Neuronal stem cell (in vitro differentiated cells): Measurements from ENCODE around the gene C9orf78.
A peak's percentile ranks its signal among the peaks of the same experiment; 100 is the strongest.

Experiments used
- DNase-seq: peaks from one replicate; pipeline ENCODE4 v3.0.0-alpha.2; 2013; ENCODE audit warnings: low spot score
- H2AFZ ChIP-seq: one replicate; pipeline ENCODE4 v1.6.1; 2013; ENCODE audit warnings: mild to moderate bottlenecking, low read length, inconsistent platforms
- H2AK5ac ChIP-seq: 2 replicates; pipeline ENCODE4 v1.6.1; 2013; ENCODE audit warnings: low read depth, mild to moderate bottlenecking, inconsistent platforms, low read length, moderate library complexity, mixed read lengths
- H2BK120ac ChIP-seq: 2 replicates; pipeline ENCODE4 v1.6.1; 2013; ENCODE audit warnings: low read depth, mild to moderate bottlenecking, inconsistent platforms, low read length, moderate library complexity, mixed read lengths
- H2BK12ac ChIP-seq: one replicate; pipeline ENCODE4 v1.6.1; 2013; ENCODE audit warnings: low read length, inconsistent platforms
- H2BK15ac ChIP-seq: 2 replicates; pipeline ENCODE4 v1.6.1; 2013; ENCODE audit warnings: mild to moderate bottlenecking, low read length, inconsistent platforms, mixed read lengths
- H2BK5ac ChIP-seq: one replicate; pipeline ENCODE4 v1.6.1; 2013; ENCODE audit warnings: inconsistent platforms, mild to moderate bottlenecking, low read length, moderate library complexity
- H3K14ac ChIP-seq: one replicate; pipeline ENCODE4 v1.6.1; 2013; ENCODE audit warnings: low read length, inconsistent platforms
- H3K18ac ChIP-seq: 2 replicates; pipeline ENCODE4 v1.6.1; 2013; ENCODE audit warnings: low read length, inconsistent platforms
- H3K23ac ChIP-seq: 2 replicates; pipeline ENCODE4 v1.6.1; 2013; ENCODE audit warnings: low read depth, mild to moderate bottlenecking, mixed read lengths, low read length, inconsistent platforms; ENCODE audit not compliant: poor library complexity
- H3K27ac ChIP-seq: replicated peaks from 3 replicates; pipeline ENCODE4 v1.5.1; 2013; ENCODE audit warnings: low read length, inconsistent platforms
- H3K27me3 ChIP-seq, 3 experiments: 2 replicates each; pipeline ENCODE4 v1.6.1; 2013; ENCODE audit warnings: low read length in 3 of 3, mild to moderate bottlenecking in 2 of 3, inconsistent platforms in 1 of 3, low read depth in 1 of 3, mixed read lengths in 1 of 3, moderate library complexity in 1 of 3; ENCODE audit not compliant: control insufficient read depth in 3 of 3, insufficient read depth in 3 of 3
- H3K36me3 ChIP-seq, 2 donors: replicated peaks in 1 of 2; 2 replicates each; pipeline ENCODE4 v1.6.1; 2013; ENCODE audit warnings: low read length in 2 of 2; ENCODE audit not compliant: control insufficient read depth in 2 of 2, insufficient read depth in 2 of 2
- H3K4ac ChIP-seq: 2 replicates; pipeline ENCODE4 v1.6.1; 2013; ENCODE audit warnings: inconsistent platforms, mild to moderate bottlenecking, low read length, moderate library complexity
- H3K4me1 ChIP-seq, 2 donors: 1 replicate in 1 of 2; 2 replicates in 1 of 2; pipeline ENCODE4 v1.6.1; 2013; ENCODE audit warnings: low read length in 2 of 2, low read depth in 1 of 2; ENCODE audit not compliant: control insufficient read depth in 2 of 2, insufficient read depth in 1 of 2
- H3K4me2 ChIP-seq: one replicate; pipeline ENCODE4 v1.6.1; 2013; ENCODE audit warnings: mild to moderate bottlenecking, low read length, inconsistent platforms; ENCODE audit not compliant: insufficient read depth, poor library complexity, severe bottlenecking
- H3K4me3 ChIP-seq, 2 donors: 2 replicates each; pipeline ENCODE4 v1.5.1; 2013; ENCODE audit warnings: low read length in 2 of 2, mild to moderate bottlenecking in 2 of 2, inconsistent platforms in 1 of 2, moderate library complexity in 1 of 2
- H3K79me1 ChIP-seq: one replicate; pipeline ENCODE4 v1.6.1; 2013; ENCODE audit warnings: low read depth, mild to moderate bottlenecking, inconsistent platforms, low read length, moderate library complexity
- H3K9ac ChIP-seq: one replicate; pipeline ENCODE4 v1.6.1; 2013; ENCODE audit warnings: mild to moderate bottlenecking, low read depth, low read length, inconsistent platforms; ENCODE audit not compliant: poor library complexity
- H3K9me3 ChIP-seq, 2 donors: replicated peaks in 1 of 2; 2 replicates each; pipeline versions ENCODE3 to v1.6.1; 2013; ENCODE audit warnings: low read length in 2 of 2, mild to moderate bottlenecking in 2 of 2, inconsistent platforms in 1 of 2, low read depth in 1 of 2, mixed read lengths in 1 of 2, moderate library complexity in 1 of 2; ENCODE audit not compliant: control insufficient read depth in 2 of 2, insufficient read depth in 1 of 2
- H4K8ac ChIP-seq: one replicate; pipeline ENCODE4 v1.6.1; 2013; ENCODE audit warnings: low read depth, mild to moderate bottlenecking, inconsistent platforms, low read length, moderate library complexity
- H4K91ac ChIP-seq: one replicate; pipeline ENCODE4 v1.6.1; 2013; ENCODE audit warnings: low read length, low read depth, mild to moderate bottlenecking, inconsistent platforms; ENCODE audit not compliant: poor library complexity
- WGBS, 2 donors: extraction: QIAGEN DNeasy Blood & Tissue Kit; methylation state at CpG; one replicate each; pipeline ENCODE4 v1.1.7; 2013; ENCODE audit warnings: missing lambda C conversion rate in 2 of 2, mixed read lengths in 1 of 2; ENCODE audit not compliant: insufficient read length in 2 of 2, insufficient replicate concordance in 1 of 2; ENCODE audit errors: extremely low coverage in 2 of 2; 5-methylcytosine and 5-hydroxymethylcytosine counted together

Gene C9orf78

GRCh38 chr9:129868023-129868871, 33.2 kb upstream of the C9orf78 start:
- Histone ChIP-seq H3K9me3 (peaks cover 0 to 3% of the 10 kb centered on the region in 2 donors), H3K79me1 (peaks cover 1% of the 10 kb centered on the region), H2BK5ac (peak overlapping the region; percentile 35), H2AFZ (no peak overlapping the region), H3K9ac (peak overlapping the region; percentile 21), H3K36me3 (peaks cover 8 to 33% of the 10 kb centered on the region in 2 donors), H3K27me3 (peaks cover 0 to 2% (median 0%) of the 10 kb centered on the region in 3 experiments), H3K4ac (no peak overlapping the region), H3K4me2 (no peak overlapping the region), H2BK15ac (no peak overlapping the region), H3K27ac (no peak overlapping the region), H3K23ac (peak overlapping the region; percentile 92), H3K4me1 (peaks cover 0 to 2% of the 10 kb centered on the region in 2 donors), H2BK120ac (no peak overlapping the region), H3K14ac (no peak overlapping the region), H4K91ac (no peak overlapping the region), H4K8ac (no peak overlapping the region), H3K18ac (no peak overlapping the region), H3K4me3 (no peak overlapping the region), H2BK12ac (no peak overlapping the region), H2AK5ac (no peak overlapping the region)
- DNase-seq: no peak
- no CpG with 5 or more reads among the region's 48 CpGs for WGBS, 2 donors

GRCh38 chr9:129867136-129868022, 32.3 kb upstream of the C9orf78 start:
- Histone ChIP-seq H3K9ac (no peak overlapping the region), H3K27me3 (peaks cover 0 to 2% (median 0%) of the 10 kb centered on the region in 3 experiments)

GRCh38 chr9:129866394-129867135, 31.5 kb upstream of the C9orf78 start:
- Histone ChIP-seq H2BK120ac (no peak overlapping the region), H2AFZ (no peak overlapping the region), H4K8ac (no peak overlapping the region), H3K18ac (no peak overlapping the region), H4K91ac (no peak overlapping the region), H3K9me3 (peaks cover 0 to 3% of the 10 kb centered on the region in 2 donors), H2BK12ac (no peak overlapping the region), H3K14ac (no peak overlapping the region), H3K36me3 (peaks cover 15 to 44% of the 10 kb centered on the region in 2 donors), H3K4ac (no peak overlapping the region), H2AK5ac (no peak overlapping the region), H3K27ac (no peak overlapping the region), H3K79me1 (peaks cover 1% of the 10 kb centered on the region), H3K4me3 (no peak overlapping the region), H3K27me3 (peaks cover 0 to 2% (median 0%) of the 10 kb centered on the region in 3 experiments), H3K9ac (no peak overlapping the region), H2BK15ac (no peak overlapping the region), H3K4me2 (no peak overlapping the region), H3K23ac (no peak overlapping the region), H3K4me1 (peaks cover 0 to 2% of the 10 kb centered on the region in 2 donors), H2BK5ac (no peak overlapping the region)
- DNase-seq: no peak
- no CpG with 5 or more reads among the region's 17 CpGs for WGBS, 2 donors

More at GRCh38 chr9:129867136-129868022, 32.3 kb upstream of the C9orf78 start:
- Histone ChIP-seq H2BK15ac (no peak overlapping the region), H2AFZ (no peak overlapping the region), H3K4me1 (peaks cover 0 to 2% of the 10 kb centered on the region in 2 donors), H4K8ac (no peak overlapping the region), H3K79me1 (peaks cover 1% of the 10 kb centered on the region), H3K14ac (peak overlapping the region; percentile 71), H3K27ac (no peak overlapping the region), H3K4me3 (no peak overlapping the region), H3K9me3 (peaks cover 0 to 3% of the 10 kb centered on the region in 2 donors), H3K36me3 (peaks cover 9 to 38% of the 10 kb centered on the region in 2 donors), H3K23ac (peak overlapping the region; percentile 43), H2BK5ac (peak overlapping the region; percentile 35), H3K4me2 (no peak overlapping the region), H3K18ac (no peak overlapping the region), H2BK120ac (no peak overlapping the region), H3K4ac (no peak overlapping the region), H2BK12ac (no peak overlapping the region), H4K91ac (no peak overlapping the region), H2AK5ac (no peak overlapping the region)
- DNase-seq: no peak
- no CpG with 5 or more reads among the region's 17 CpGs for WGBS, 2 donors
